Midbrain (tissue), 1 donor: ENCODE results near the gene MLLT3.

Experiments
- DNase-seq: peaks from one replicate; lab custom pipeline; 2025; lab: John Stamatoyannopoulos, UW

MLLT3 gene

GRCh38 chr9:20557890-20558565, 64.3 kb downstream of the MLLT3 start:
- DNase-seq, result no peak

- DNase-seq, result no peak
These were observed 65.0 kb downstream of the MLLT3 start for GRCh38 chr9:20557285-20557684.

DNA sequence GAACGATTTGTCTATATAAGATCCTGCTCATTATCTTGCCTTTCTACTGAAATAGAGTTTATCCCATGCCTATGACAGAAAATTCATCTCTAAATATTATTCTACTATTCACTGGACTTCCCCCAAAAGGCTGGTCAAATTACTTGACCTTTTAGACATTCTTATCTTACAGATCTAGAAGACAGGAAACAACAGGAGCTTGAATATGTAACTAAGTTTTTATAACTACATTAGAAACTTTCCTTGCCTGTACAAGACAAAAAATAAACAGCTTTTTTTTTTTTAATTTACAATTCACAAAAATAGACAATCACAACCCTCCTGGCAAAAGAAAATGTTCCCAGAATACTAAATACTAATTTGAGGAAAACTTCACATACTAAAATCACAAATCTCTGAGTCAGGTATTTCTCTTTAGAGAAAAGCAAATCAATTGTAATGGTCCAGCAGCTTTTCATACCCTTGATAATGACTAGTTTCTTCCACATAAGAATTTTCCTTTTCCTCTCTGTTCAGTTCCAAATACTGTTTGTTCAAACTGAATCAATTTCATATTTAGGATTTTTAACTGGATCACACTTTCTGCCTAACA, 68.6 kb downstream of the MLLT3 start:
- no peak for DNase-seq

DNA sequence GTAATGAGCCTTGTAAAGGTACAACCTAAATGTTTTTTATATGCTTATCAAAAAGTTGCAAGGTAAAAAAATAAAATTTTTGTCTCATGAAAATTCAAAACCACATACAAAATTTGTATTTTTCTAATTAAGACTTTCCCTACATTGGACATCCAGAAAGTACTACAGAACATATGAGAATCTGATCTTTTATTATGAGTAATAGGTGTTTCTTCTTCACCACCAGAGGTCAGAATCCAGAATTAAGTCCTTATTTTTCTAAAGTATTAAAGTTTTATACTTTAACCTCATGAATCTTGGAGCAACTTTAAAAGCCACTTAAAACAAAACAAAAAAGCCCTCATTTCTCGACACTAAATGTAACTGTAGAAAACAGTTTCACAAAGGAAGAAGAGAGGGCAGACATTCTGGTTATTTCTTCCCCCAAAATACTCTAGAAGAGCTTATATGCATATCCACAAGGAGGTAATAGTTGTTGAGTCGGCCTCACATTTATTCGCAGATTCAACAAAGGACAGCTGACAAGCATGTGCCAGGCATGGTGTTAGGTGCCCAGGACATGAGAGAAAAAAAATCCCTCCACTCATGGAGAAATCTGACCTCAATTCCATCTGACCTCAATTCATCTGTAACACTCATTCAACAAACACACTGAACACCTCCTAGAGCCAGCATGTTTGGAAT, 69.3 kb downstream of the MLLT3 start:
- DNase-seq, result no peak

DNA sequence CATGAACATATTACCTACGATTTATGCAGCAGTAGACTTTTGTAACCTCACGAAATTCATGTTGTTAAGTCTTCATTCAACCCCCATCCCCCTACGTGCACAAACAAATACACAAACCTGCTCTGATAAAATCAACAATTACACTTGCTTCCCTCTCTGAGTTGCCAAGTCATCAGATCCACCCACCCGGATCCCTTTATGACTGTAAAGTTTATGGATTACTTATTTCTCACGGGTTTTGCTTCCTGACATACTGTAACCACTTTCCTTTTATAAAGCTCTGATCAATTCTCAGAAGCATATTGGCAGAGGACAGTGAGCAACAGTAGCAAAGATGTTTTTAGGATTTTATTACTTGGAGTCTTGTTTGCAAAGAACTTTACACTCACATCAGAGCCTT, 70.5 kb downstream of the MLLT3 start:
- DNase-seq, result no peak

GRCh38 chr9:20551236-20551635, 71.1 kb downstream of the MLLT3 start:
- no peak for DNase-seq

DNA sequence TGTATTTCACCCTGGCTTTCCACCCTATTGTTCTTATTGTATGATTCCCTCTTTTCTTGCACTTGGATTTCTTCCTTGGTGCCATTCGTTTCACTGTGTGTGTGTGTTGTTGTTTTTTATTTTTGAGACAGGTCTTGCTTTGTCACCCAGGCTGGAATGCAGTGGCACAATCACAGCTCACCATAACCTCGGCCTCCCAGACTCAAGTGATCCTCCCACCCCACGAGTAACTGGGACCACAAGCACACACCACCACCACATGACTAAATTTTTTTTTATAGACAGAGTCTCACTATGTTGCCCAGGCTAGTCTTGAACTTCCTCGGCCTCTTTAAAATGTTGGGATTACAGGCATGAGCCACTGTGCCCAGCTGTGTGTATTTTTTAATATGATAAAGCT, 72.0 kb downstream of the MLLT3 start:
- DNase-seq, result no peak

- no peak for DNase-seq
These were observed 73.2 kb downstream of the MLLT3 start for GRCh38 chr9:20549053-20549452.

GRCh38 chr9:20545023-20545622, 77.2 kb downstream of the MLLT3 start:
- DNase-seq, result no peak

- DNase-seq, result no peak
These were observed 82.0 kb downstream of the MLLT3 start for GRCh38 chr9:20540169-20540863.

DNA sequence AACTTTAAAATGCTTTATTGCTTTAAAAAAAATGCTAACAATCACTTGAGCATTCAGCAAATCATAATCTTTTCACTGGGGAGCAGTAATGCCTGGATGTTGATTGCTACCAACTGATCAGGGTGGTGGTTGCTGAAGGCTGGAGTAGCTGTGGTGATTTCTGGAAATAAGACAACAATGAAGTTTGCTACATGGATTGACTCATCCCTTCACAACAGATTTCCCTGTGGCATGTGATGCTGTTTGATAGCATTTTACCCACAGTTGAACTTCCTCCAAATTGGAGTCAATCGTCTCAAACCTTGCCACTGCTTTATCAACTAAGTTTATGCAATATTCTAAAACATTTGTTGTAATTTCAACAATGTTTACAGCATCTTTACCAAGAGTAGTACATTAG, 83.3 kb downstream of the MLLT3 start:
- no peak for DNase-seq

DNA sequence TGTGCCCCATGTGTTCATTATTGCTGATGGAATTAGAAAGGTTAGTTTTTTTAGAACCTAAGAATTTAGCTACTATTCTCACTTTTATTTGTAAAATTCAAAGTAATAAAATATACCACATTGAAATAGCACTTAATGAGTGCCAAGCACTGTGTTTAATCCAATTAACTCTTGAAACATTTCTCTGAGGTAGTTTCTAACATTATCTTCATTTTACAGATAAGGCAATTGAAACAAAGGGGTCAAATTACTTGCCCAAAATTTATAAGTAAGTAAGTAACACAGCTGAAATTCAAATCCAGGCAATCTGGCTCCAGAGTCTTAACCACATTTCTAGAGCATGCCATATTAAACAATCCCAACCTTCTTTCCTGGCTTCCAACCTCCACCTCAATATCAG, 84.2 kb downstream of the MLLT3 start:
- no peak for DNase-seq

DNA sequence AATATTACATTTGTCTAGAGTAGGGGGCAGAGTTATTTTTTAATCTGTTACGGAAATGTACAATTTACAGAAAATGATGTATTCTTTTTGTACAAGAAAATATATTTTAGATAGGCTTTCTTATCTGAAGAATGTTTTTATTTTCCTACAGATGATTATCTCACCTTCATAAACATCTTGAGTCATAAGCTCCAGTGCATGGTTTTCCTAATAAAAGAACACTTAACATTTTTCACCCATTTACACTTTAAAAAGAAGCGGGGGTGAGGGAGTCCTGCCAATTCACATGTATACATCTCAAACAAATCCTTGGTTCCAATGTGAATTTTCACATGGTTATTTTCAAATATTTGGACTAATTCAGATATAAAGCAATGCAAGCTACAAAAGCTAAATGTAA, 85.0 kb downstream of the MLLT3 start:
- DNase-seq, result no peak

- no peak for DNase-seq
These were observed 89.7 kb downstream of the MLLT3 start for GRCh38 chr9:20532584-20532983.

DNA sequence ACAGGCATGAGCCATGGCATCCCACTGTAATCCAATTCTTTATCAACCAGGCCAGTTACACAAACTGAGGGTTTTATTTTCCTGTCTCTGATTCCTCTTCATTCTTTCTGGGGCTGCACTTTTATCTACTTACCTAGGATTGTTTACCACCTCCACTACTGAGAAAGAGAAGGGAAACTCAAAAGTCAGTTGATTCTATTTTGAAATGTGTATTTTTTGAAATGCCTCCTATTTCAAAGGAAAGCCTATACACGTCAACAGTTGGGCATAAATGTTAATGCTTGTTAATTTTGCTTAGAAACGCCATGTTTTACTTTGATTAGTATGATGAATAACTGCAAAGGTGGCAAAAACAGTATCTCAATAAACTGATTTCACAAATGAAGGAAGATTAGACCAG, 92.5 kb downstream of the MLLT3 start:
- DNase-seq, result no peak

GRCh38 chr9:20528253-20528652, 94.0 kb downstream of the MLLT3 start:
- DNase-seq, result no peak

- no peak for DNase-seq
These were observed 95.6 kb downstream of the MLLT3 start for GRCh38 chr9:20526500-20527319.

GRCh38 chr9:20524776-20525175, 97.5 kb downstream of the MLLT3 start:
- DNase-seq, result no peak

- no peak for DNase-seq
These were observed 103.6 kb downstream of the MLLT3 start for GRCh38 chr9:20518737-20519136.

GRCh38 chr9:20513126-20513913, 109.0 kb downstream of the MLLT3 start:
- DNase-seq, result no peak

DNA sequence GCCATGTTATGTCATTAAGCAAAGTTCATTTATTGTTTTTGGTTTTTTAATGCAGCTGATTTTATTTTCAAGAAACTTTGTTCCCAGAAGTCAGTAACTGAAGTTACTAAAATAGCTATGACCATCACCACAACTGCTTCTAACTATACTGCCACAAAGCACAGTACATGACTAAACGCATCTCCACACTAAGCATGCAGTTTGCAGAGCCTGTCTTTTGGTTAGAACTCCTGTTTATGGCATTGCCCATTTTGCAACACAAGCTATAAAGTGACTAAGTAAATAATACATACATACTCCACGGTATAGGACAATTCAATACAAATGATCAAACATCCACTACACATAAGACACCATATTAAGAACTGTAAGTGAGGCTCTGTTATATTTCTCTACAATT, 109.7 kb downstream of the MLLT3 start:
- no peak for DNase-seq
